GM12878 (cell line): ENCODE data around the gene PAN3. TPM values are rescaled to one million over a fixed set of nuclear protein-coding genes. Genes with fewer than 3 reads are reported as not detected.

ENCODE experiments used
- ATAC-seq: fragments of 200-7000 bp; cut with Tn5 transposase; 3 replicates; pipeline ENCODE4 v1.9.1; 2020; ENCODE audit warnings: mild to moderate bottlenecking, moderate library complexity
- BruUV-seq: library from RNA; stranded (reverse); fragments of 400-500 nt; replicated peaks from 2 replicates; lab custom pipeline; 2021; lab: Mats Ljungman, UMichigan
- CTCF ChIA-PET: fragments of 300-600 bp; sonication (Branson Sonifier 250); formaldehyde crosslinking; extraction: SDS; loops from one replicate; lab custom pipeline; 2021; ENCODE audit warnings: inconsistent platforms; lab: Yijun Ruan, JAX
- POLR2A ChIA-PET: fragments of 350-600 bp; formaldehyde crosslinking; extraction: SDS; loops from one replicate; lab custom pipeline; 2021; ENCODE audit warnings: inconsistent platforms; lab: Charles Lee
- RAD21 ChIA-PET: fragments of 300-600 bp; sonication (Branson Sonifier 250); formaldehyde crosslinking; loops from one replicate; lab custom pipeline; 2023; ENCODE audit warnings: antibody characterized with exemption; ENCODE audit not compliant: unreplicated experiment; lab: Charles Lee
- SMC1A ChIA-PET: fragments of 300-600 bp; sonication (Branson Sonifier 250); formaldehyde crosslinking; loops from one replicate; lab custom pipeline; 2023; ENCODE audit not compliant: unreplicated experiment, uncharacterized antibody; lab: Charles Lee
- DNase-seq: peaks from one replicate; pipeline ENCODE4 v3.0.0-alpha.2; 2011; ENCODE audit warnings: low read depth, low spot score
- FAIRE-seq: peaks from 3 replicates; lab custom pipeline; 2011; peaks lifted over from hg19 to GRCh38; lab: Jason Lieb, UNC
- H2AFZ ChIP-seq: 2 replicates; pipeline ENCODE4 v1.6.0; 2011; ENCODE audit warnings: low read depth, low read length, control low read depth; ENCODE audit not compliant: control insufficient read depth
- H3K27ac ChIP-seq: 2 replicates; pipeline ENCODE4 v1.5.1; 2011; ENCODE audit warnings: control low read depth; ENCODE audit not compliant: control insufficient read depth, insufficient read depth
- H3K27me3 ChIP-seq, 2 experiments: replicated peaks in 1 of 2; 2 replicates each; pipeline versions ENCODE4 v1.6.0 to v1.6.1; 2011; ENCODE audit warnings: low read length in 1 of 2; ENCODE audit not compliant: control insufficient read depth in 2 of 2, insufficient read depth in 2 of 2
- H3K36me3 ChIP-seq, 2 experiments: 2 replicates each; pipeline ENCODE4 v1.5.1; 2011; ENCODE audit warnings: low read length in 1 of 2; ENCODE audit not compliant: control insufficient read depth in 2 of 2, insufficient read depth in 2 of 2
- H3K4me1 ChIP-seq: 2 replicates; pipeline ENCODE4 v1.6.1; 2011; ENCODE audit warnings: mild to moderate bottlenecking, low read length, moderate library complexity, mixed read lengths; ENCODE audit not compliant: control insufficient read depth, insufficient read depth
- H3K4me2 ChIP-seq: 2 replicates; pipeline ENCODE4 v1.6.0; 2011; ENCODE audit warnings: control low read depth; ENCODE audit not compliant: control insufficient read depth, insufficient read depth
- H3K4me3 ChIP-seq: fragments of 200-600 bp; sonication (generic); 2 replicates; pipeline ENCODE4 v1.5.1; 2016
- H3K79me2 ChIP-seq: 2 replicates; pipeline ENCODE4 v1.6.0; 2011; ENCODE audit warnings: low read length; ENCODE audit not compliant: control insufficient read depth, insufficient read depth
- H3K9ac ChIP-seq: 2 replicates; pipeline ENCODE4 v1.8.0; 2011; ENCODE audit warnings: low read length, control low read depth, mixed read lengths; ENCODE audit not compliant: control insufficient read depth, insufficient read depth
- H3K9me3 ChIP-seq: replicated peaks from 3 replicates; pipeline ENCODE4 v1.5.1; 2011; ENCODE audit warnings: mild to moderate bottlenecking, low read length; ENCODE audit not compliant: control insufficient read depth, insufficient read depth
- H4K20me1 ChIP-seq: 2 replicates; pipeline ENCODE4 v1.6.0; 2011; ENCODE audit not compliant: control insufficient read depth, insufficient read depth
- MLLT1 ChIP-seq: fragments of 450-650 bp; IDR thresholded peaks from 2 replicates; pipeline ENCODE4 v1.6.1; 2016; ENCODE audit warnings: mild to moderate bottlenecking
- NR2C1 ChIP-seq: fragments of 450-650 bp; IDR thresholded peaks from 2 replicates; pipeline ENCODE4 v1.6.1; 2017; ENCODE audit warnings: antibody characterized with exemption, mild to moderate bottlenecking, moderate library complexity
- RELA ChIP-seq: fragments of 450-650 bp; IDR thresholded peaks from 2 replicates; pipeline ENCODE4 v1.8.0; 2014; ENCODE audit warnings: borderline replicate concordance; ENCODE audit not compliant: partially characterized antibody
- ZNF384 ChIP-seq: IDR thresholded peaks from 2 replicates; pipeline ENCODE4 v1.6.1; 2012; ENCODE audit warnings: low read depth, mild to moderate bottlenecking, low read length, improper control_type of control experiment, borderline replicate concordance
- WGBS: methylation state at CpG from one replicate; pipeline ENCODE4 v1.1.6; 2016; ENCODE audit warnings: low lambda C conversion rate; ENCODE audit not compliant: insufficient replicate concordance, insufficient coverage; ENCODE audit errors: missing lambda C conversion rate; 5-methylcytosine and 5-hydroxymethylcytosine counted together
- in situ Hi-C: fragments of 300-500 bp; cut with MboI; formaldehyde crosslinking; loops from 9 replicates; pipeline ENCODE4 v1.14.3; 2018; ENCODE audit warnings: mixed read lengths
- intact Hi-C: fragments of 100-400 bp; cut with micrococcal nuclease; formaldehyde crosslinking; loops from one replicate; pipeline ENCODE4 v1.14.2; 2022; ENCODE audit not compliant: unreplicated experiment
- polyA plus RNA-seq, 11 experiments: library from polyadenylated mRNA; depleted of rRNA in 4 of 11; unstranded in 6 of 11; stranded (reverse) in 5 of 11; fragments of >200 nt; fragmentation: Nextera tagmentation in 4 of 11; fragmentation: Illumina TruSeq in 1 of 11; extraction: Ambion mirVana in 4 of 11; extraction: Trizol in 1 of 11; gene quantifications; 1 replicate in 1 of 11; 2 replicates in 10 of 11; pipeline versions ENCODE4 v1.2.1 to v1.2.3, GENCODE V29; 2011 to 2016; ENCODE audit warnings: inconsistent platforms in 2 of 11, missing spikeins in 2 of 11, low read depth in 1 of 11
- total RNA-seq, 4 experiments: library from RNA; depleted of rRNA in 3 of 4; stranded (reverse); fragments of >200 nt in 3 of 4; fragmentation: Illumina TruSeq in 1 of 4; extraction: Trizol in 1 of 4; gene quantifications; 2 replicates each; pipeline versions ENCODE4 v1.2.1 to v1.2.3, GENCODE V29; 2013 to 2021

The PAN3 gene
- total and polyA plus RNA-seq, 10 of the 15 experiments (the other 5 are each of a cell fraction or from before 2014, with no cell fraction given): 13.0 to 33.3 (median 19.9) TPM

- Histone ChIP-seq H3K4me3 (peak overlapping the region; percentile 93), H3K27ac (peak overlapping the region; percentile 96), H3K4me1 (peaks cover 8% of the 10 kb centered on the region), H2AFZ (no peak overlapping the region), H3K9me3 (no peaks in the 10 kb centered on the region; the same call in 2 of the 3 replicates), H3K9ac (peak overlapping the region; percentile 67), H3K4me2 (peak overlapping the region; percentile 39), H3K27me3 (no peaks in the 10 kb centered on the region), H4K20me1 (no peaks in the 10 kb centered on the region; the same call in none of the 2 replicates), H3K79me2 (peaks cover 85% of the 10 kb centered on the region), H3K36me3 (0 out of 4 replicates have a peak, but pooled peaks cover 0 to 3% of the 10 kb centered on the region in 2 experiments)
- in situ Hi-C loops (no loop called here), intact Hi-C loops (no loop called here)
- 59% methylated on average over 6 of the region's 10 CpGs for WGBS
- DNase-seq (no peak), ATAC-seq (no peak), FAIRE-seq (no peak)
- RAD21 ChIA-PET: interaction anchor here (0.7 to 1.8 kb wide), 3 partner anchors 8 to 137 kb away, joined by 3 to 4 read pairs (median 3); no protein-coding TSS in a partner anchor
- TF ChIP-seq ZNF384 (0 out of 2 replicates have a peak, but pooled peaks have one; percentile 18), RELA (no peak), MLLT1 (peak; percentile 34; the same call in 1 of the 2 replicates), NR2C1 (no peak)
- CTCF ChIA-PET: interaction anchor here (0.7 kb wide), 2 partner anchors 52 to 60 kb away, joined by 3 to 4 read pairs; no protein-coding TSS in a partner anchor
- BruUV-seq: no TSS peak
- SMC1A ChIA-PET: interaction anchor here (0.7 to 1.6 kb wide), 8 partner anchors 7 to 534 kb away, joined by 3 to 7 read pairs (median 3); no protein-coding TSS in a partner anchor
- POLR2A ChIA-PET: interaction anchor here (0.7 to 1.4 kb wide), 2 partner anchors 65 to 271 kb away, joined by 3 to 4 read pairs; no protein-coding TSS in a partner anchor
Measured at GRCh38 chr13:28140433-28141125, 2.2 kb downstream of the PAN3 start.
